Measurements from ENCODE around the gene AMACR.
"Not testable (repeated sequence)": the region's sequence is repeated elsewhere in the genome, so short reads cannot be mapped to it uniquely, and the experiment has no call there.

Gene AMACR

DNA sequence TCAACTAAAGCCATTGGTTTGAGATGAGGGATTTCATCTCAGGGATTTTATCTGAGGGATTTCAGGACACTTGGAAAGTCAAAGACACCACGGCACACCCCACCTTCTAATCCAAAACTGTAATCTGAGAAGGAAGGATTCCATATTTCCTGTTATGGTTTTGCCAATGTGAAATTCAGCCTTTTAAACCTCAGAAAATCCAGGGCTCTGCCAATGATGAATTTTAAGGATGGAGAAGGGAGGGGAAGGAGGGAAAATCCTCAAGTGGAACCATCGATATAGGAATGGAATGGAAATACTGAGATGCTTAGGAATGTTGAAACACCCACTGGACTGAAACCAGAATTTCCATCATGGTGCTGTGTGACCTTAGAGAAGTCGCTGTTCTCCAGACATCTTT lies 29.9 kb upstream of the AMACR start:
- no peak for DNase-seq (ENCODE audit: low spot score)

DNA sequence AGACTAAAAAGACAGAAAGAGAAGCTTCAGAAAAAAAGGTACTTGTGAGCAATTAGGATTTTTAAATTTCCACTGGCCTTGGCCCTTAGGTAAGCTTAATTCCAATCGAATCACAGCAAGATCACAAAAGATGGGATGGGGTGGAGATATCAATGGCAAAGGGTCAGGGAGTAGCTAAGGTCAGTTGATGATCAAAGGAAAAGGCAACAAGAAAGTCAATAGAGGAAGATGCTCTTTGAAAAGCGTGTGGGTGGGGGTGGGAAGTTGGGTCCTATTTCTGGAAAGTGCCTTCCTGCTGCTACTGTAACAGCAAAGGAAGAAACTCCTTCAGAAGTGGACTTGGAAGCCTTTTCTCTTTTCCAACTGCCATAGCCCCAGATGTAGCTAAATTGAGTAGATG lies 27.9 kb upstream of the AMACR start:
- DNase-seq (ENCODE audit: low spot score) = no peak

GRCh38 chr5:34034534-34035327 lies 26.9 kb upstream of the AMACR start:
- no peak for DNase-seq (ENCODE audit: low spot score)

DNA sequence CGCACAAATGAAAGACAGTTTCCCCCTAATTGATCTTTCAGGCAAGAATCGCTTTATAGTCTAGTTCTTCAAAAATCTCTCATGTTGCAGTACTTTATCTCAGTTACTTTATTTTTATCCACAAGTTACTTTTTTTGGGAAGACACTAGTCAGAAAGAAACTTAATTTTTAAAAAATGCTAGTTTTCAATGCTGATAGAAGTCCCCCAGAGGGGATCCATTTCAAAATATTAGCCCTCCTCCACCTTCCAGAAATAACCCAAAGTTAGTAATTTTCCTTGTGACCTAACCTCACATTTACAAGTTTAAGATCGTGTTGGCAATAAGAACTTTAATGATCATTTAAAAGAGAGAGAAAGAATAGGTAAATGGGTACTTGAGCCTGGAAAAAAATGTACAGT lies 24.1 kb upstream of the AMACR start:
- DNase-seq (ENCODE audit: low spot score) = no peak

DNA sequence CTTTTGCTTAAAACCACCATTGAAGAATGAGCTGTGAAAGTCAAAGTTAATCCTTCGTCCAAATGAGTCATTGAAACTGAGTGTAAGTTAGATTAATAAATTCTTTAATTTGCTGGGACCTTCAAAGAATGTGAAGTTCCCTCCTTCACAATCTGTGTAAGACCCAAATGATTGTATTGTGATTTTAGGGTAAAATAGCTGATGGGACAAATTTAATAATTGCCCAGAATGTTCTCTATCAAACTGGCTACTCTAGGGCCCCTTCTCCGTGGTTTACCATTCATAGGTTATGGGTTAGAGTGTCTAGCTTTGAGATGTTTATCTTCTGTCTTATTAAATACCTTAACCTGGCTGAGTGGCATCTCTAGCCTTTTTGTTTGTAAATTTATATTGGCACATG lies 23.3 kb upstream of the AMACR start:
- DNase-seq (ENCODE audit: low spot score) = no peak

DNA sequence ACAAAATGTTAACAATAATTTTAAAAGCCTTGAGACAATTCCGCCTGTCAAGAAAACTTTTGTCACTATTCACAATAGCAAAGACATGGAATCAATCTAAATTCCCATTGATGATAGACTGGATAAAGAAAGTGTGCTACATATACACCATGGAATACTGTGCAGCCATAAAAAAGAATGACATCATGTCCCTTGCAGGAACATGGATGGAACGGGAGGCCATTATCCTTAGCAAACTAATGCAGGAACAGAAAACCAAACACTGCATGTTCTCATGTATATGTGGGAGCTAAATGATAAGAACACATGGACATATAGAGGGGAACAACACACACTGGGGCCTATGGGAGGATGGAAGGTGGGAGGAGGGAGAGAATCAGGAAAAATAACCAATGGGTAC lies 22.7 kb upstream of the AMACR start:
- not testable (repeated sequence) for DNase-seq (ENCODE audit: low spot score)

- no peak for DNase-seq (ENCODE audit: low spot score)
These were observed 22.2 kb upstream of the AMACR start for GRCh38 chr5:34030048-34030447.

- no peak for DNase-seq (ENCODE audit: low spot score)
These were observed 20.5 kb upstream of the AMACR start for GRCh38 chr5:34028349-34028748.

DNA sequence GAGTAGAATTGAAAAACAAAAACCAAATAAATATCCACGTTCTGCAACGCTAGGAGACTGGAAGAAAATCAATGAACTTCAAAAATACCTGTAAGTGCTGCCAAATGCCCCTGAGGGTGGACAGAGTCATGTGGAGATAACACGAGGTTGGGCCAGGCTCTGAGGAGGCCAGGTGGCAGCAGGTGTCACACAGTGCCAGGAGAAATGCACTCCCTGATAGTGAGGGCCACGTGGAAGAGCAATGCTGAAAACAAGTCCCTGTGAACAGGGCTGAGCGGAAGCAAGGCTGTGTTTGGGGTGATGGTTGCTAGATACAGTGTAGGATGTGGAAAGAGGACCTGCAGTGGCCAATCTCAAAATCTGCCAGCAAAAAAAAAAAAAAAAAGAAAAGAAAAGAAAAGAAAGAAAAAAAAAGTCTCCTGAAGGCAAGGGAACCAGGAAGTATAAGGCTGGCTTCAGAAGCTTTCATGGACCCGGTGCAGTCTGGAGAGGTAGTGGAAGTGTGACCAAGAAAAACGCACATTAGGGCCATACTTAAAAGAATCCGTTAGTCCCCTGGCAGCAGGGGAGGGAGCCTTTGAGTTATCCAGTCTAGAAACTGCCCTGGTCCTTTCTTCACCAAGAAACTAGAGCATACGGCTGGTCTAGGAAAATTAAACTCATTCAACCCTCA lies 18.4 kb upstream of the AMACR start:
- DNase-seq (ENCODE audit: low spot score) = no peak

DNA sequence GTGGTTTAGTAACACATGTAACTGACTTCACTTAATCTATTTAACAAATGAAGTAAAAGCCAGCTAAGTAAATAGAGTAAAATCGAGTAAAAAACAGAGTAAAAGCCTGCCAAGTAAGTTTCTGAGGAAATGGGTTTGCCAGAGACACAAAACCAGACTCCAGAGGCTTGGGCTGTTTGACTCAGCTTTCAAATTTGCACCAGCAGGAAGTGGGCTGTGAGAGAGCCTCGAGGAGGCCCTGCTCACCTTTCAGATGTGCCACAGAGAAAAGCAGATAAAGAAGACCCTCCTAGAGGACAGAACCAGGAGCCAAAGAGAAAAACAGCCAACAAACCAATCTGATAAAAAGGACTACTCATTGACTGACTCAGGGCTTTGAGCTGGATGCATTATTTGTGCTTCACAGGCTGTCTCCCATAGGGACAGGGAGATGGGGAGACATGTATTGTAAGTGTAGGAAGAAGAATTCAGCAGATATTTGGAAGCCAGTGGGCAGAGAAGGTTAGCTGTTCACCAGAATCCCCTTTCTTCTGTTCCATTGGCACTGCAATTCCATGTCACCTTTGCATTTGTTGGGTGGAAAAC lies 14.4 kb upstream of the AMACR start:
- DNase-seq (ENCODE audit: low spot score) = no peak

DNA sequence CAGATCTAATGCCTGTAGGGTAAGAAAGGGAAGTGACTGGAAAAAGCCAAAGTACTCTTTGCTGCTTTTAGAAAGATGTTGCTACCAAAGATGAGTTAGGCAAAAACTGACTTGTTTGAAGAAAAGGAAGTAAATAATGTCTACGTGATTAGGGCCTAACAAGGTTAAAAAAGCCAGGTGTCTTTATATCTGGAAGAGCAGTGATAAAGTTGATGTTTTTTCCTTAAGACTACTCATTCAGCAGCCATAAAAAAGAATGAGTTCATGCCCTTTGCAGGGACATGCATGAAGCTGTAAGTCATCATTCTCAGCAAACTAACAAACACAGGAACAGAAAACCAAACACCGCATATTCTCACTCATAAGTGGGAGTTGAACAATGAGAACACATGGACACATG lies 13.5 kb upstream of the AMACR start:
- no peak for DNase-seq (ENCODE audit: low spot score)

DNA sequence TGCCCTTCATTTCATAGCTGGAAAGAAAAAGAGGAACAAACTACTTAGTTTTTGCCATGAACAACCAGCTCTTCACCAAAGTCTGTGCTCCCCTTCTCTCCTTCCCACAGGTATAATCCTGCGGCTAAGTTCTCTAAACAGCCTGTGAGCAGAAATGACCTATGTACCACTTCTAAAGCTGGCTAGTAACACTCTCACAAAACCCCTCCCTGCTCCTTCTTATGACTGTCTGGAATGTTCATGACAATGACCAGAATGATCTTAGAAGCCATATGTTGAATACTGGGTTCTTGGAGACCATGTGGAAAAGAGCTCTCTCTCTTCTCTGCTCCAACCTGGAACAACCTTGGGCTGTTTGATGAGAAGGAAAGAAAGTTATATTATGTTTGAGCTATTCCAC lies 12.9 kb upstream of the AMACR start:
- DNase-seq (ENCODE audit: low spot score) = no peak

GRCh38 chr5:34017254-34017653 lies 9.4 kb upstream of the AMACR start:
- no peak for DNase-seq (ENCODE audit: low spot score)

- no peak for DNase-seq (ENCODE audit: low spot score)
These were observed 8.9 kb upstream of the AMACR start for GRCh38 chr5:34016750-34017149.

DNA sequence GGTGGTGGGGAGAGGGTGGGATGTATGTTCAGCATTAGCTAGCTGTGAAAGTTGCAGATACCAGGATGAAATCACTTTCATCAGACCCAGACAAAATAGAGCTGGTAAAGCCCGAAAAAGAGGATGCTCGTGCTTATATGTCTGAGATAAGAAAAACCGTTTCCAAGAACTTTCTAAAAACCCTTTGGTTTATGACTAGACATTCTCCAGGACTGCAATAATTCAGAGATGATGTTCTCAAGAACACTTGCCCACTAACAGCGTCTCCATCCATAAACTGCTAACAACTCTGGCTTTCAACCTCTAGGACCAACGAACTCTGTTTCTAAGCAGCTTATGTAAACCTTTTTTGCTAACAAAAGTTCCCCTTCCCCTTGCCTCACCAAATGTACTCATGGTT lies 8.4 kb upstream of the AMACR start:
- no peak for DNase-seq (ENCODE audit: low spot score)

DNA sequence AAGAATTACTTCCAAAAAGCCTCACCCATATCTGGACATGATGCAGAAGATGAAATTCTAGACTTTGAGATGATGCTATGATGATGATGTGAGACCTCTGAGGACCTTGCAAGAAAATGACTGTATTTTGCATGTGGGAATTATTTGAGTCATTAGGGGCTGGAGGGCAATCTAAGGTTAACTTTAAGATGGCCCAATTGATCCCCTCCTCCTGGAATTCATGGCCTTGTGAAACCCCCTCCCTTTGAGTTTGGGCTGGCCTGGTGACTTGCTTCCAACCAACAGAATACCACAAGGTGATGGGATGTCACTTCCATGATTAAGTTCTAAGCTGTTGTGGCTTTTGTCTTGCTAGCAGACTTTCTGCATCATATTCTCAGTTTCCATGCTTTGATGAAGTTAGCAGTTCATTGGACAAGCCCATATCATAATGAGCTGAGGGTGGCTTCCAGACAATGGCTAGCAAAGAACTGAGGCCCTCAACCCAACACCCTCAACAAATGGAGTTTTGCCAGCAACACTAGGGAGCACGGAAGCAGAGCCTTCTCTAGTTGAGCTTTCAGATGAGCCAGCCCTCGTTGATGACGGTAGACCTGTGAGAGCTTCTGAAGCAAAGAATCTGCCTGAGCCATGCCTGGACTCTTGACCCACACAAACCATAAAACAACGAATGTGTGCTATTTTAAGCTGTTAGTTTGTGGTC lies 7.4 kb upstream of the AMACR start:
- no peak for DNase-seq (ENCODE audit: low spot score)

DNA sequence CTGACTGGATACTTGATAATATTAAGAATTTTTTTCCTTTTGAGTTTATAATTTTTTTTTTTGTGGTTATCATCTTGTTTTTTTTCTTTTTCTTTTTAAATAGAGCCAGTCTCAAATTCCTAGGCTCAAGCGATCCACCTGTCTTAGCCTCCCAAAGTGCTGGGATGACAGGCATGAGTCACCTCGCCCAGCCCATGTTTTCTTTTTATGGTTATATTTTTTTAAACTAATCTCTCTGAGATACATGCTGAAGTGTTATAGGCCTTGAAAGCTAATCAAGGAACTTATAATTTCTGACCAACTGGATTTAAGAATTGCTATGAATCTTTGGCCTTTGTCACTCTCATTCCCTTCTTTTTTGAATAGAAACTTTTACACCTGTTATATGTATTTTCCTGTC lies 6.8 kb upstream of the AMACR start:
- DNase-seq (ENCODE audit: low spot score) = no peak

- no peak for DNase-seq (ENCODE audit: low spot score)
These were observed 5.7 kb upstream of the AMACR start for GRCh38 chr5:34013547-34013946.

GRCh38 chr5:34012791-34013190 lies 4.9 kb upstream of the AMACR start:
- peak; percentile 60 for DNase-seq (ENCODE audit: low spot score)

GRCh38 chr5:34011536-34011935 lies 3.7 kb upstream of the AMACR start:
- DNase-seq (ENCODE audit: low spot score) = no peak

GRCh38 chr5:34010146-34010545 lies 2.3 kb upstream of the AMACR start:
- DNase-seq (ENCODE audit: low spot score) = not testable (repeated sequence)

DNA sequence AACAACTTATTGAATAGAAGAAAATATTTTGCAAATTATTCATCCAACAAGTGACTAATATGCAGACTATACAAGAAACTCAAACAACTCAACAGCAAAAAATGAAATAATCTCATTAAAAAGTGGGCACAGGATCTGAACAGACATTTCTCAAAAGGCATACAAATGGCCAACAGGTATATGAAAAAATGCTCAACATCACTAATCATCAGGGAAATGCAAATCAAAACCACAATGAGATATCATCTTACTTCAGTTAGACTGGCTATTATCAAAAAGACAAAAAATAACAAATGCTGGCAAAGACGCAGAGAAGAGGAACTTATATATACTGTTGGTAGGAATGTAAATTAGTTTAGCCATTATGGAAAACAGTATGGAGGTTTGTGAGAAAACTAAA lies 1.8 kb upstream of the AMACR start:
- DNase-seq (ENCODE audit: low spot score) = no peak

GRCh38 chr5:34008802-34009201 lies 952 bp upstream of the AMACR start:
- DNase-seq (ENCODE audit: low spot score) = peak; percentile 28
